Measurements from ENCODE around the gene RNU1-4.
"Not testable (repeated sequence)": the region's sequence is repeated elsewhere in the genome, so short reads cannot be mapped to it uniquely, and the experiment has no call there.

RNU1-4 gene

GRCh38 chr1:16712582-16712981 lies 27.7 kb upstream of the RNU1-4 start:
- not testable (repeated sequence) for H3K9me3 ChIP-seq (ENCODE audit: low read length); H3K27me3 ChIP-seq (ENCODE audit: control insufficient read depth in 1 of 2, insufficient read depth in 2 of 2, low read length in 2 of 2); H3K27ac ChIP-seq (ENCODE audit: low read depth, low read length); H3K4me1 ChIP-seq (ENCODE audit: insufficient read depth, low read length); H3K4me3 ChIP-seq (ENCODE audit: low read depth in 1 of 2, low read length in 2 of 2); H3K9ac ChIP-seq (ENCODE audit: low read length); H3K36me3 ChIP-seq (ENCODE audit: insufficient read depth, low read length)

GRCh38 chr1:16712984-16713383 lies 27.3 kb upstream of the RNU1-4 start:
- not testable (repeated sequence) for H3K9ac ChIP-seq (ENCODE audit: low read length); H3K9me3 ChIP-seq (ENCODE audit: low read length); H3K4me3 ChIP-seq (ENCODE audit: low read depth in 1 of 2, low read length in 2 of 2)

DNA sequence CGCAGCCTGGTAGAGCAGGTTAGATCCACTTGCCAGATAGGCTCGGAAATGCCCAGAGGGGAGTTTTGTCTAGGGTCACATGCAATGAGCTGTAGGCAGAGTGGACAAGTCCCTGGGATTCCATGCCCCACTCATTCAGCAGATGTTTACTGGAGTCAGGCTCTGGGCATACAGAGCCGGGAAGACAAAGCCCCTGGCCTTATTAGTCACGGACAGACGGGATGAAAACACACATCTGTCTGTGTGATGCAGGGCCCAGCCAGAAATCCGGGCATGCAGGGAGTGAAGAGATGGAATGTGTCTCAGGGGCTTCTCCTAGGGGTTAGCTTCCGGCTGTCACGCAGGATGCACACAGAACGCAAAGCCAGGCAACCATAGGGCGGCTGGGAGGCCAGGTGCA lies 26.8 kb upstream of the RNU1-4 start:
- H3K27ac ChIP-seq (ENCODE audit: low read depth, low read length); H3K9ac ChIP-seq (ENCODE audit: low read length); H3K4me1 ChIP-seq (ENCODE audit: insufficient read depth, low read length); H3K9me3 ChIP-seq (ENCODE audit: low read length); H3K4me3 ChIP-seq (ENCODE audit: low read depth in 1 of 2, low read length in 2 of 2); H3K27me3 ChIP-seq (ENCODE audit: control insufficient read depth in 1 of 2, insufficient read depth in 2 of 2, low read length in 2 of 2); H3K36me3 ChIP-seq (ENCODE audit: insufficient read depth, low read length): not testable (repeated sequence)

More at GRCh38 chr1:16712984-16713383, 27.3 kb upstream of the RNU1-4 start:
- not testable (repeated sequence) for H3K27ac ChIP-seq (ENCODE audit: low read depth, low read length); H3K36me3 ChIP-seq (ENCODE audit: insufficient read depth, low read length); H3K4me1 ChIP-seq (ENCODE audit: insufficient read depth, low read length); H3K27me3 ChIP-seq (ENCODE audit: control insufficient read depth in 1 of 2, insufficient read depth in 2 of 2, low read length in 2 of 2)

DNA sequence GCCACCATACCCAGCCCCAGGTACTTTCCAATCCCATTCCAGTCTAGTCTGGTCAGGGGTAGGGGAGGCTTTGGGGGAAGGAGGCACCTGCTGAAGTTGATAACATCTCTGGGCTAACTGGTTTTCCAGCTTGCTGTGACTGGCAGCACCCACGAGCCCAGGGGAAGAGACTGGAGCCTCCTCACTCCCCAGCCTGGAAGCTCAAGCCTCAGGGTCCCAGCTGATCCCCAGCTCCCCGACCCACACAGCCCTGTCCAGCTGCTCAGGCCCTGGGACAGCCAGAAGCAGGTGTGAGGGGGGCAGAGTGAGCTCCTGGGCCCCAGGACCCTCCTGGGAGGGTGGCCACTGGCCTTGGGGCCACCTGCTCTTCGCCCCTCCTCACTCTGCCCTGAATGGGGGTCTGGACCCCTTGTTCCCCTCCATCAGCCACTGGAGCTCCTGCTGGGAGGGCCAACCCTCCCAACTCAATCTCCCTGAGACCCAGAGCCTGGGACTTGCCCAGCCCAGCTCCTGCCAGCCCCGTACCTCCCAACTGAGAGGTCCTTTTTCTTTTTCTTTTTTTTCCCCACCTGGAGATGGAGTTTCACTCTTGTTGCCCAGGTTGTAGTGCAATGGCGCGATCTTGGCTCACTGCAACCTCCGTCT lies 23.5 kb upstream of the RNU1-4 start:
- Histone ChIP-seq H3K9ac (ENCODE audit: low read length) (no peak overlapping the region), H3K4me1 (ENCODE audit: insufficient read depth, low read length) (no peaks in the 10 kb centered on the region), H3K27me3 (ENCODE audit: control insufficient read depth in 1 of 2, insufficient read depth in 2 of 2, low read length in 2 of 2) (peaks cover 0 to 4% of the 10 kb centered on the region in 2 donors), H3K9me3 (ENCODE audit: low read length) (no peaks in the 10 kb centered on the region), H3K36me3 (ENCODE audit: insufficient read depth, low read length) (no peaks in the 10 kb centered on the region), H3K4me3 (ENCODE audit: low read depth in 1 of 2, low read length in 2 of 2) (no peak overlapping the region), H3K27ac (ENCODE audit: low read depth, low read length) (no peak overlapping the region)

GRCh38 chr1:16717336-16718098 lies 22.8 kb upstream of the RNU1-4 start:
- H3K27me3 ChIP-seq (ENCODE audit: control insufficient read depth in 1 of 2, insufficient read depth in 2 of 2, low read length in 2 of 2), result peaks cover 0 to 4% of the 10 kb centered on the region in 2 donors
- no peaks in the 10 kb centered on the region for H3K36me3 ChIP-seq (ENCODE audit: insufficient read depth, low read length)
- no peaks in the 10 kb centered on the region for H3K9me3 ChIP-seq (ENCODE audit: low read length)
- no peak overlapping the region for H3K9ac ChIP-seq (ENCODE audit: low read length)
- H3K27ac ChIP-seq (ENCODE audit: low read depth, low read length), result no peak overlapping the region
- no peak overlapping the region for H3K4me3 ChIP-seq (ENCODE audit: low read depth in 1 of 2, low read length in 2 of 2)
- H3K4me1 ChIP-seq (ENCODE audit: insufficient read depth, low read length), result no peaks in the 10 kb centered on the region

DNA sequence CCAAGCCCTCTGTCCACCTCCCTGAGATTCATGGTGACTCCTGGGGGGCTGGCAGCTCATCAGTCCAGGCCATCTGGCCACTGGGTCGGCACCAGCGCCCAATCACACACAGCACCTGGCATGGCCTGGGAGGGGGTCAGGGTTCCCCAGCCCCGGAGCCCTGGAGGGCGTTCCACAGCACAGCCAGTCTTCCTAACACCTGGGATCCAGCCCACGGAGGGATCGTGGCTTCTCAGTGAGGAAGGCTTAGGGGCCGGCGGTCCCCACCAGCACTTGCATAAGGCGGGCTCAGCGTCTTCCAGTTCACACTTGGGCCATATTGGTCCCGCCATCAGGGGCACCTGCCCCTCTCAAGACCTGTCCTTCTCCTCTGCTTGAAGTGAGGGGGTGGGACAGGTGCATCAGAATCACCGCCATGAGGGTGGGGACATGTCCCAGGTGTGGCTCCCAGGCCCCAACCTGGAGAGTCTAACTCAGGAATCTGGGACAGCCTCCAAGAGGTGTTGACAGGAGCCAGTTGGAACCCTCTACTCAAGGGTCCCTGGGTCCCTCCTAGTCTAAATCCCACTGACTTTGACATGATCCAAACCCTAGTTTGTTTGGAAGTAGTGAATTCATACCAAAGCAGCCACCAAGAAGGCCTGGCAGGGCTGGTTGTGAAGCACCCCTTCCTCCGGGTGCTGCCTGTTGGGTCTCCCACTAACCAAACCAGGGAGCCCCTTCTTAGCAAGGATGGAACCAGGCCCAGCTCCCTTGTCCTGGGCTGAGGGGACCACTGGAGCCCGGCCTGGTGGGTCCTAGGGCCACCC lies 22.0 kb upstream of the RNU1-4 start:
- not testable (repeated sequence) for H3K9me3 ChIP-seq (ENCODE audit: low read length); H3K27ac ChIP-seq (ENCODE audit: low read depth, low read length); H3K4me3 ChIP-seq (ENCODE audit: low read depth in 1 of 2, low read length in 2 of 2); H3K36me3 ChIP-seq (ENCODE audit: insufficient read depth, low read length); H3K9ac ChIP-seq (ENCODE audit: low read length); H3K27me3 ChIP-seq (ENCODE audit: control insufficient read depth in 1 of 2, insufficient read depth in 2 of 2, low read length in 2 of 2); H3K4me1 ChIP-seq (ENCODE audit: insufficient read depth, low read length)

DNA sequence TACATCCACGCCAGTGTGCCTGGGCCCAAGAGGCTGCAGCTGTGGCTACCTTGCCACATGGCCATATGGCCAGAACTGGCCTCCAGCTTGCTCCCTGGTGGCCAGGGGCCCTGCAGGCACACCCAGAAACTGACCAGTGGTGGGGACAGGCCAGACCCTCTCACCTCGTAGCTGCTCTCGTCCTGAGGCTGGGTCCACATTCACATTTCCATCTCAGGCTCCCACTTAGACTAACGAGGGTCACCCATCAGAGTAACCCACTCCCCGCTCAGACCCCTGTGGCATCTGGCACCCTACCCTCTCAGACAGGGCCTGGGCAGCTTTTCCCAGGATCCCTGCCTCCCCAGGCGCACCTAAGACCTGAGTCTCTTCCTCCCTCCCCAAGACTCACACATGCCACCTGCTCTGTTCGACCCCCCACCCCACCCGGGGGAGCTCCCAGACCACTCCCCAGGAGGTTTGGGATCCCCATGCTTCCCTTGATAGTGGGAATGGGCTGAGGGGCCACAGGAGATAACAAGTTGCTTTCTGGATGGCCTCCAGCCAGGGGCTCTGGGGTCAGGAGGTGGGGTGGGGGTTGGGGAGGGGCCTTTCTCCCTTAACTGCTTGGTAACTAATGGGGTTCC lies 21.3 kb upstream of the RNU1-4 start:
- H3K9ac ChIP-seq (ENCODE audit: low read length), result no peak overlapping the region
- H3K4me1 ChIP-seq (ENCODE audit: insufficient read depth, low read length), result no peaks in the 10 kb centered on the region
- no peaks in the 10 kb centered on the region for H3K36me3 ChIP-seq (ENCODE audit: insufficient read depth, low read length)
- H3K9me3 ChIP-seq (ENCODE audit: low read length), result no peaks in the 10 kb centered on the region
- H3K4me3 ChIP-seq (ENCODE audit: low read depth in 1 of 2, low read length in 2 of 2), result no peak overlapping the region
- H3K27ac ChIP-seq (ENCODE audit: low read depth, low read length), result no peak overlapping the region
- peaks cover 0 to 4% of the 10 kb centered on the region in 2 donors for H3K27me3 ChIP-seq (ENCODE audit: control insufficient read depth in 1 of 2, insufficient read depth in 2 of 2, low read length in 2 of 2)

- no peaks in the 10 kb centered on the region for H3K4me1 ChIP-seq (ENCODE audit: insufficient read depth, low read length)
- H3K27me3 ChIP-seq (ENCODE audit: control insufficient read depth in 1 of 2, insufficient read depth in 2 of 2, low read length in 2 of 2), result peaks cover 0 to 4% of the 10 kb centered on the region in 2 donors
- H3K9ac ChIP-seq (ENCODE audit: low read length), result no peak overlapping the region
- no peak overlapping the region for H3K4me3 ChIP-seq (ENCODE audit: low read depth in 1 of 2, low read length in 2 of 2)
- H3K27ac ChIP-seq (ENCODE audit: low read depth, low read length), result no peak overlapping the region
- H3K9me3 ChIP-seq (ENCODE audit: low read length), result no peaks in the 10 kb centered on the region
- no peaks in the 10 kb centered on the region for H3K36me3 ChIP-seq (ENCODE audit: insufficient read depth, low read length)
Measured at GRCh38 chr1:16719571-16720350, 20.6 kb upstream of the RNU1-4 start.

GRCh38 chr1:16720351-16721223 lies 19.7 kb upstream of the RNU1-4 start:
- Histone ChIP-seq H3K4me1 (ENCODE audit: insufficient read depth, low read length) (no peaks in the 10 kb centered on the region), H3K9ac (ENCODE audit: low read length) (no peak overlapping the region), H3K9me3 (ENCODE audit: low read length) (no peaks in the 10 kb centered on the region), H3K27me3 (ENCODE audit: control insufficient read depth in 1 of 2, insufficient read depth in 2 of 2, low read length in 2 of 2) (peaks cover 0 to 4% of the 10 kb centered on the region in 2 donors), H3K4me3 (ENCODE audit: low read depth in 1 of 2, low read length in 2 of 2) (no peak overlapping the region), H3K36me3 (ENCODE audit: insufficient read depth, low read length) (no peaks in the 10 kb centered on the region), H3K27ac (ENCODE audit: low read depth, low read length) (no peak overlapping the region)

GRCh38 chr1:16721871-16722641 lies 18.3 kb upstream of the RNU1-4 start:
- H3K36me3 ChIP-seq (ENCODE audit: insufficient read depth, low read length), result no peaks in the 10 kb centered on the region
- no peaks in the 10 kb centered on the region for H3K9me3 ChIP-seq (ENCODE audit: low read length)
- no peak overlapping the region for H3K4me3 ChIP-seq (ENCODE audit: low read depth in 1 of 2, low read length in 2 of 2)
- peaks cover 0 to 4% of the 10 kb centered on the region in 2 donors for H3K27me3 ChIP-seq (ENCODE audit: control insufficient read depth in 1 of 2, insufficient read depth in 2 of 2, low read length in 2 of 2)
- H3K27ac ChIP-seq (ENCODE audit: low read depth, low read length), result no peak overlapping the region
- H3K9ac ChIP-seq (ENCODE audit: low read length), result no peak overlapping the region
- H3K4me1 ChIP-seq (ENCODE audit: insufficient read depth, low read length), result no peaks in the 10 kb centered on the region
